ENCODE data around the gene LRRC4C.
"Not testable (repeated sequence)": the region's sequence is repeated elsewhere in the genome, so short reads cannot be mapped to it uniquely, and the experiment has no call there.

LRRC4C gene

DNA sequence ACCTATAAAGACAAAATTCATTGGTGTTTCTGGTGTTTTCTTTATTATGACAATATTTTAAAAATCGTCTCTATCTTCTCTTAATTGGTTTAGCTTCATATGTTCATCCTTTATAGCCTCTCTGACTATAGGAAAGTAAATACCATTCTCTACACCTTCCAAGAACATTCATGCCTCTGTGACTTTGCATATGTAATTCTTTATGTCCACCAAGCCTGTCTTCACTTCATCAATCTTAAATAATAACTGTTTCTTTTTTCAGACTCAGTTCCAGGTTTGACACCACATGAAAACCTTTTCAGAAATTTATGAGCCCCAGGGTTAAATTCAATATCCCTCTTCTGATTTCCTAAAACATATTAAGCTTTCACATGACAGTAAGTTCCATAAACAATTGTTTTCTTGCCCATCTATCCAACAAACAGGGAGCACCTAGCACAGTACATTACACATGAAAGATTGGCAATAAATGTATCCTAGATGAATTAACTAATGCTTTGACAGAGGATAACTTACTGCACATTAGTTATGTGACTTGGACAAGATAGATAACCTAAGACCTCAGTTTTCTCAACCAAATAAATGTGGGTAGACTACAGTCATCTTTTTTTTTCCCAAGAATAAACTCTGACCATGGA, 886.1 kb downstream of the LRRC4C start:
- FAIRE-seq (no peak), DNase-seq (ENCODE audit: insufficient read length, low spot score) (no peak)

- FAIRE-seq (no peak), DNase-seq (ENCODE audit: insufficient read length, low spot score) (no peak)
Observed at GRCh38 chr11:40569947-40570531, 889.4 kb downstream of the LRRC4C start.

GRCh38 chr11:40567392-40567791, 892.1 kb downstream of the LRRC4C start:
- DNase-seq (ENCODE audit: insufficient read length, low spot score), result no peak
- FAIRE-seq, result no peak

- DNase-seq (ENCODE audit: insufficient read length, low spot score) (no peak), FAIRE-seq (no peak)
Observed at GRCh38 chr11:40544162-40544561, 915.3 kb downstream of the LRRC4C start.

GRCh38 chr11:40542821-40543220, 916.6 kb downstream of the LRRC4C start:
- DNase-seq (ENCODE audit: insufficient read length, low spot score) (no peak), FAIRE-seq (no peak)

DNA sequence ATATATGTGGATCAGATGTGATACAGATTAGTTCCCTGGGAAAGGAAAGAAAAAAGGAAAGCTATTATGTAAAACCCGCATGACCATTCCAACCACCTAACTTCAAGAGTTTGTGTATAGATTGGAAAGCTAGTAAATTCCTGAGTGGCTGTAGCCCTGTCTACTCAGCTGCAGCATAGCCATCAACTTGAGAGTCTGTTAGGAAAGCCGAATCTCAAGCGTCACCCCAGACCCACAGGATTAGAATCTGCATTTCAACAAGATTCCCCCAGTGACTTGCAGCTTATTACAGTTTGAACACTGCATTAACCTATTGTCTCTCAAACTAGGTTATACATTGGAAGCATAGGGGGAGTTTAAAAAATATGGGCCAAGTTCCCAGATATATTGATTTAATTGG, 921.7 kb downstream of the LRRC4C start:
- FAIRE-seq (no peak), DNase-seq (ENCODE audit: insufficient read length, low spot score) (no peak)

GRCh38 chr11:40522080-40522479, 937.4 kb downstream of the LRRC4C start:
- FAIRE-seq; DNase-seq (ENCODE audit: insufficient read length, low spot score): not testable (repeated sequence)

DNA sequence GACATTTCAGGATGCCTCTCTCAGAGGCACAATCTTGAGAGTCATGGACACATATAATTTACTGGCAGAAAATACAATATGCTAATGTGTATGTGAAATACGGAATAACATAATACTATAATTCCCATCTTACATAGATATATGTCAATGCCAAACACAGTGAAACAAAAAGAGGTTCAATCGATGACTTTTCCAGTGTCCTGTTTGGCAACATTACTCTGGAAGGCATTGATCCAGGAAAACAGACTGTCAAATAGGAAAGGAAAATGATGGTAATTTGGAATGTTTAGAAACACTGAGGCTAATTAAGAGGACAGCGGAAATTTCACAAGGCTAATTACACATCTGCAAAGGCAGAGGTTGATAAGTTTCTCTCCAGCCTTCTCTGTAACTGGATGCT, 942.3 kb downstream of the LRRC4C start:
- DNase-seq (ENCODE audit: insufficient read length, low spot score) (no peak), FAIRE-seq (no peak)

DNA sequence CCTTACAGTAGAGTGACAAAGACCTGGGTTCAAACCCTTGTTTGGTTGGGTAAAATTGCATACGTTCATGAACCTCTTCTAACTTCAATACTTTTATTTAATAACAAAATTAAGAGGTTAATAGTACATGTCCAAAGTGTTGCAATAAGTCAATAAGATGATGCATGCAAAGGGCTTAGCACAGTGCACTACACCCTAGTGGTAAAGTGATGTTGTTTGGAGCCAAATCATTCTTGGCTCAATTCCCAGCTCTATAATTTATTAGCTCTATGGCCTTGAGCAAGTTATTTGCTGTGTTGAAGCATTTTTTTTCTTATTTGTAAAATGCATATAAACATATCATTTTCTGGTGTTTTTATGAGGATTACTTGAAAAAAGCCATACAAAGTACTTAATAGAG, 945.3 kb downstream of the LRRC4C start:
- FAIRE-seq, result no peak
- DNase-seq (ENCODE audit: insufficient read length, low spot score), result peak; percentile 7

DNA sequence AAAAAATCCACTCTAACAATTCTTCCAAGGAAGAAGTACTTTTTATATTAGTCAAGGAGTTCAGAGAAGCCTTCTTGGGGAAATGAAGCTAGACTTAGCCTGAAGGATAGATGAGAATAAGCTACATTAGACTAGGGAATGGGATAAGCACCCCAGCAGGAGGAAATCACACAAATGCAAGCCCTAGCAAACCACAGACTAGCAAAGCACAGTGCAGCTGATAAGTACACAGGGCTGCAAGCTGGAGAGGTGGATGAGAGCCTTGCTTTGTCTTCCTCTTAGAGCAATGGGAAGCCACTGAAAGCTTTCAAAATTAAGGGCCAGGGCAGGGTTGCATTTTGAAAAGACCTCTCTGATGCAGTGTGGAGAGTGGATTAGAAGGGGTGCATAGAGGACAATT, 946.2 kb downstream of the LRRC4C start:
- FAIRE-seq (no peak), DNase-seq (ENCODE audit: insufficient read length, low spot score) (no peak)

GRCh38 chr11:40508303-40508702, 951.1 kb downstream of the LRRC4C start:
- FAIRE-seq, result no peak
- DNase-seq (ENCODE audit: insufficient read length, low spot score), result no peak

DNA sequence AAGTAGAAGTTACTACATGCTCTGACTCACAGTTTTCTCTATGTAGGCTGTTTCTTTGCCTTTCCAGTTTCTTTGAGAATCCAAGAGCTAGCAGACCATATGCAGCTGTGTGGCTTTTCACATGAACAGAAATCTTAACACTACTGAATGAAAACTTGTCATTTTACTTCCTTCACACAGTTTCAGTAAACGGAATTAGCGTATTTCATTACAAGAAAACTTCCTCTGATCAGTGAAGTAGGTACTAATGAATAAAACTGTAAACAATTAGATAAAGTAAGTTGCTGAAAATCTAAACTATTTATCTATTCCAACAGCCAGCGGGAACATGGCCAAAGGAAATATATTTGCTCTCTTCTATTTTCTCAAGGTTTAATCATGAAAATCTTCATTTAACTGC, 953.2 kb downstream of the LRRC4C start:
- no peak for DNase-seq (ENCODE audit: insufficient read length, low spot score)
- no peak for FAIRE-seq

DNA sequence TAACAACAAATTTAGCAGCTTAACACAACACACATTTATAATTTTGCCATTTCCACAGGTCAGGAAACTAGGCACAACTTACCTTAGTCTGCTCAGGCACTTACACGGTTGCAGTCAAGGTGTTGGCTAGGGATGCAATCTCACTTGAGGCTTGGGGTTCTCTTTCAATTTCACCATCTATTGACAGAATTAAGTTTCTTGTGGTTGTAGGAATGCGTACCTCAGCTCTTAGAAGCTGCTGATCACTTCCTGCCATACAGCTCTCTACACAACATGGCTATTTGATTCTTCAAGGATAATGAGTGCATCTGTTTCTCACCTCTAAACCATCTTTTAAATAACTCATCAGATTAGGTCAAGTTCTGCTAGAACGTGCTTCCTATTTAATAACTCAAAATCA, 968.1 kb downstream of the LRRC4C start:
- FAIRE-seq (no peak), DNase-seq (ENCODE audit: insufficient read length, low spot score) (no peak)

DNA sequence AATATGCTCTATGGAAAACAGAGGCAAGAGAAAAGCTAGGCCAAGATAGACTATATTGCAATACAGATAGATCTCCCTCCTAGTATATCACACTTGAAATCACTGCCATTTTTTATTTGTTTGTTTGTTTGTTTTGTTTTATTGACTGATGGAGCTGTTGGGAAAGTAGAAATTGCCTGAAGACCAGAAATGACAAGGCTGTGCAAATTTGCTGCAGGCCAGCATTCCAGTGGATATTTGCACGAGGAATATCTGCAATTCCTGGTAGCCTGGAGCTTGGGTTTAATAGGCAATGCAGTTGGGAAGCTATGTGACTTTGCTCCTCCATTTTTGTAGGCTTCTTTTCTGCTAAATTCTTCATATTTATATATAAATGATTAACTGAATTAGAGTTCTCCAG, 991.7 kb downstream of the LRRC4C start:
- DNase-seq (ENCODE audit: insufficient read length, low spot score), result no peak
- no peak for FAIRE-seq

DNA sequence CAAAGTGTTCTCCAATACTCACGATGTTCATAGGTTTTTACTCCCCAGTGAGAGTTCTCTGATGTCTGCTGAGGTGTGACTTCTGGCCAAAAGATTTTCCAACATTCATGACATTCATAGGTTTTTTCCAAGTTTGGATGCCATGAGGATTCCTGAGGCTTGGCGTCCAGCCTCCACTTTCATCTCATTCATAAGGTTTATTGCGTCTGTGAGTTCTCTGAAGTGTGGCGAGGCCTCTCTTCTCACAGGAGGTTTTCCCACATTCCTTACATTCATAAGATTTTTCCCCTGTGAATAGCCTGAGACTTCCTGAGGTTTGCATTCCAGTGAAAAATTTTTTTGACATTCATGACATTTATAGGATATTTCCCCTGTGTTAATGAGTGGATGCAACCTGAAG, 1014.1 kb downstream of the LRRC4C start:
- FAIRE-seq (no peak), DNase-seq (ENCODE audit: insufficient read length, low spot score) (no peak)

GRCh38 chr11:40444151-40444550, 1015.3 kb downstream of the LRRC4C start:
- DNase-seq (ENCODE audit: insufficient read length, low spot score) (no peak), FAIRE-seq (no peak)

GRCh38 chr11:40435344-40435743, 1024.1 kb downstream of the LRRC4C start:
- DNase-seq (ENCODE audit: insufficient read length, low spot score) (no peak), FAIRE-seq (no peak)

DNA sequence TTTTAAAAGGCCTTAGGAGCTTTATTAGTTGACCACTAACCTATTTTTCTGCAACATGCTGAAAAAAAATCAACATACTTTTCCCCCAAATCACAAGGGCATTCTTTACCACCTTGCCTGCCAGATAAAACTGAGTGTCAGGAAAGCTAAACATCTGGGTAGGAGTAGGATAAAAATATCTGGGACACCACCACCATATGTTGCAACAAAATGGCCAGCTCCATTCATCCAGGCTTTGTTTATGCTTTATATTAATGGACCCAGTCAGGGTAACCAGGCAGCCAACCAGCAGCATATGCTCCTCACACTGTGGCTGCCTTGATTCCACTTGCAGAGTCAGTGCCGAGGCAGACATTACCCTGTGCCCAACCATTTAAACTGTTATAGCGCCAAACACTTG, 1024.5 kb downstream of the LRRC4C start:
- DNase-seq (ENCODE audit: insufficient read length, low spot score), result no peak

DNA sequence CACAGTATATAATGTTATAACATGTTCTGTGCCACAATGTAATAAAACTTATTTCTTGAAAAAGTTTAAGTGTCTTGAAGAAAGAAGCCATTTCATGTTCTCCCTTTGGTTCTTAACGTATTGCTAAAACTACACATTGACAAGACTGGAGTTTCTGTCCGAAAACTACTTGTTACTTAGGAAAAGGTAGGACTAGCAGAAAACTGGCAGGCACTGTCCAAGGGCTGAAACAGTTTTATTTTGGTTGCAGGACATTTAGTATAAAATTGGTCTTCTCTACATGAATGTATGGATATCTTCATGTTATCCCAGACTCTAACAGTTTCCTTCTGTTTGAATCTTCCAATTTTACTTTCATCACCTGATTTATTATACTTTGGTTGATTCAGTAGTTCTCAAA, 1027.1 kb downstream of the LRRC4C start:
- FAIRE-seq, result no peak
- DNase-seq (ENCODE audit: insufficient read length, low spot score), result no peak

More for the DNA sequence above, 1024.5 kb downstream of the LRRC4C start:
- no peak for FAIRE-seq

DNA sequence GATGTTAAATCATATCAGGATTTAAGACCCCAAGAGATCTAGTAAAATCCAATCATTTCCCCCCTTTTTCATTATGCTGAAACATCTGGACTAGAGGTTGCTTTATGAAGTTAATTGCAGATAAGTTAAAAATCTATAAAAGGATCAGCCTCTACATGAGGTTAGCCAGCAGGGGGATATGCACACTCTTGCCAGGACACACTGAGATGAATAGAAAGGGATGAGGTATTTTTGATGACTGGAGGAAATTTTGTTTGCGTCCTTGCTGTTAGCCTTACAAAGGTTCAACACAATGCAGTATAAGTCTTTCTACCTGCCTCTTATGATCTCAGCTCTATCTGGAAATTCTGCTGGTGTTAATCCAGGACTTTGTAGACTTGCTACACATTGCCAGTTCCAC, 1034.3 kb downstream of the LRRC4C start:
- FAIRE-seq (no peak), DNase-seq (ENCODE audit: insufficient read length, low spot score) (no peak)

GRCh38 chr11:40421208-40421981, 1038.1 kb downstream of the LRRC4C start:
- no peak for DNase-seq (ENCODE audit: insufficient read length, low spot score)
- no peak for FAIRE-seq

DNA sequence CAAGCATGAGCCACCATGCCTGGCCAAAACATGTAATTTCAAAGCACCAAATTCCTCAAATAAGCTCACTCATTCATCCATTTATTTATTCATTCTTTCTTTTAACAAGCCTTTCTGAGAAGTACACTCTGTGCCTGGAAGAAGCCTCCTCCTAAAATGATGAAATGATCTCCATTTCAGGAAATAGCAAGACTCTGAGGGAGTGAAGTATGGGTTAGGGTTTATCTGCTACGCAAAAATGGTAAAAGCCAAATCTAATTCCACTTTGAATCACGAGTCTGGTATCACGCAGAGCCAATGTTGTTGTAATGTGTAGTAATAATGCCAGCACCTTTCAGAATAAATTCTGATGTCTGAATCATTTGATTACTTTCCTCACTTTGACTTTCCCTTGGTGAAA, 1041.8 kb downstream of the LRRC4C start:
- DNase-seq (ENCODE audit: insufficient read length, low spot score), result no peak
- no peak for FAIRE-seq
